Activated effector memory CD4-positive, alpha-beta T cell treated with Interleukin-2 at 50 U/mL for 16 hours (primary cell): Measurements from ENCODE around the gene SSMEM1.
"Not testable (repeated sequence)": the region's sequence is repeated elsewhere in the genome, so short reads cannot be mapped to it uniquely, and the experiment has no call there.

Experiments used
- DNase-seq: peaks from one replicate; pipeline ENCODE4 v3.0.0-alpha.2; 2020

SSMEM1 gene

DNA sequence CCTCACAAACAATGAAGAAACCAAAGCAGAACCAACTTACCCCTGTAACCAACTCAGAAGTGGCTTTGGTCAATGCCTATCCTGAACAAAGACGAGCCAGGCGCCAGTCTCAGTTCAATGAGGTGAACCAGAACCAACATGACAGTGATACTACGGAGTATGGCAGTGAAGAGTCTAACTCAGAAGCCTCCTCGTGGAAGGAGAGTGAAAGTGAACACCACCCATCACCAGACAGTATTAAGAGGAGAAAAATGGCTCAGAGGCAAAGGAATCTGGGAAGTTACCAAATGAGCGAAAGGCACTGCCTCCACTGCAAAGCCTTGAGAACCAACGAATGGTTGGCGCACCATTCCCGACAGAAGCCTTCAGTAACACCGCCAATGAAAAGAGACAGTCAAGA lies 8.4 kb downstream of the SSMEM1 start:
- no peak for DNase-seq

DNA sequence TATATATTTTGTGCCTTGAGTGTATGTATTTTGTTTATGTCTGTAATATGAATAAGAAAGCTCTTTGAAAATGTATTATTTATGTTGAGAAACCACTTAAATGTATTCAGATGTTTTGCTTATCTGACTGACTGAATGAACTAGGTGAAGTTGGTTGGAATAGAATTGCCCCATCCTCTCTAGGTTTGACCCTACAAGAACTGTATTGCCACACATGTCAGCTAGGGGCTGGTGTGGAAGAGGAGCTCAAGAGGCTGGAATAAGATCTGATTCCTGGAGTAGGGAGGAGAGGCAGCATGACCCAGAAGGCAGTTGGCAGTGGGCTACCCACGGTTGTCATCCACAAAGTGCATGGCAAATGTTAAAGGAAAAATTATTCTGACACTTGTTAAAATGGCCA lies 9.1 kb downstream of the SSMEM1 start:
- no peak for DNase-seq

DNA sequence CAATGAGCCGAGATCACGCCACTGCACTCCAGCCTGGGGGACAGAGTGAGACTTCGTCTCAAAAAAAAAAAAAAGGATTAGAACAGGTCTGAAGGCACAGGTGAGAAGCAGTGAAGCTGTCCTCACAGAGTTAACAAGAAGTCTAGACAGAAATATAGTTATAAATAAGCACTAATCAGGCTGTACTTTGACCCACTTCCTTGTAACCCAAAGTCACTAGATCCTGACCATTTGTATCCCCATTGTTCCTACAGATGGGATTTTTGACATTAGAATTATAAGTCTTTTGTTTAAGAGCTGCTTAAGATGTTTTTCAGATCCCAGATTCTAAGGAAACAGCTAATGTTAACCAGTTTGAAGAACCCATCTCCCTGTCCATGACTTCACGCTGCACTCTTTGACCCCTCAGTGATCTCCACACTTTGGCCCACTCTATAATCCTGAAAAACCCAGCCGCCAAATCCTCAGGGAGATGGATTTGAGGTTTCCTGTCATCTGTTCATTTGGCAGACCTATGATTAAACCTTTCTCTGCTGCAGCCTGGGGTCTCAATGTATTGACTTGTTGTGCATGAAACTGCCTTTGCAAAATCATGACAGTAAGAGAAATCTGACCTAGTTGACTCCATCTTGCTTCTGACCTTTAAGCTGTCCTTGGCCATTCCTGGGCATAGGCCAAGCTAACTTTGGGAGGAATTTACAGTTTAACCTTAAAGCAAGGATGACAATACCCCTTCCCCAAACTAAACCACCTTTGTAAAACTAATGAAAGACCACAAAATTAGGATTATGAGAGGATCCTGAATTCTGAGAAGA lies 11.4 kb downstream of the SSMEM1 start:
- no peak for DNase-seq

DNA sequence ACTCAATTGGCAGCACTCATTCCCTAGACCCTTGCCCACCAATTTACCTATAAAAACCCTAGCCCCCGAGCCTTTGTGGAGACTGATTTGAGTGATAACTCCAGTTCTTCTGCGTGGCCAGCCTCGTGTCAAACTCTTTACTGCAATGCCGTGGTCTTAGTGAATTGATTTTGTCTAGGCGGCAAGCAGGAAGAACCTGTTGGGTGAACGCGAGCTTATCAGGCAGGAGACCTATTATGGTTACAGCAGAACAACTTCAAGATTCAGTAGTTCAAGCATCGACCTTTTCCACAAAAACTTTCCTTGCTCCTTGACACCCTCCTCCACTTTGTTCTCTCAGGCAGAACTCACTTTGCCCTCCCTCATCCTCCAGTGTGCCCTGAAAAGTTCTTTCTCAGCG lies 12.2 kb downstream of the SSMEM1 start:
- no peak for DNase-seq

DNA sequence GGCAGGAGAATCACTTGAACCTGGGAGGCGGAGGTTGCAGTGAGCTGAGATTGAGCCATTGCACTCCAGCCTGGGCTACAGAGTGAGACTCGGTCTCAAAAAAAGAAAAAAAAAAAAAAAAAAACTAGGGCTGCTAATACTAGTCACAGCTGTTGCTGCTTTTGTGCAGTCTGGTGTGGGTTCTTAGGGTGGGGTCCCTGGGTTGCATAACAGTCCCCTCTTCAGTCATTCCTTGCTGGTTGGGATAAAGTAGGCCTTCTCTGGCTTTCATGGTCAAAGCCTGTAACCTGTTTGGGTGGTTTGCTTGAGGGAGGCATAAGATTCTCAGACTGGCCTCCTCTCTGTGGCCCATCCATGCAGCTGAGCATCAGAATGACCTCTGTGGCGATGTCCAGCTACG lies 14.1 kb downstream of the SSMEM1 start:
- no peak for DNase-seq

DNA sequence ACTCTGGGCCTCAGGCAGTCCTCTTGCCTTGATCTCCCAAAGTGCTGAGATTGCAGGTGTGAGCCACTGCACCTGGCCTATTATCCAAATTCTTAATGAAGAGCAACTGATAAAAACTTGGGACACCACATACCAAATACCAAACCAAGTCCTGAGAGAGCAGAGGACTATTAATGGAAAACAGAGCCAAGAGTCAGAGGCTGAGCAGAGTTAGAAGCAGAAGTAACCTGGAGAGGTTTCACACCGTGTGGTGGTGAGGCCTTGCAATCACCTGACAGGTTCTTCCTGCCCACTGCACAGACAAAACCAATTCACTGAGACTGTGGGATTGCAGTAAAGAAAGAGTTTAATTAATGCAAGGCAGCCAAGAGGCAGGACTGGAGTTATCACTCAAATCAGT lies 16.0 kb downstream of the SSMEM1 start:
- no peak for DNase-seq

DNA sequence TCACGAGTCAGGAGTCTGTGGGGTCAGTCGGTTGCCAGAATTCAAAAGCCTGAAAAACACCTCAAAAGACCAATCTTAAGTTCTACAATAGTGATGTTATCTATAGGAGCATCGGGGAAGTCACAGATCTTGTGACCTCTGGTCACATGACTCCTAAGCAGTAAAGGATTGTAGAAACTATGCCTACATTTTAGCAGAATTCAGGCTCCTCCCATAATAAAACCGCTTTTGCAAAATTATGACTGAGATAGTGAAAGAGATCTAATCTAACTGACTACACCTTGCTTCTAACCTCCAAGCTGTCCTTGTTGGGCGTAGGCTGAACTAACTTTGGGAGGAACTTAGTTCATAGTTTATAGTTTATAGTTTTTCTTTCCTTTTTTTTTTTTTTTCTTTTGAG lies 16.6 kb downstream of the SSMEM1 start:
- DNase-seq, result no peak

DNA sequence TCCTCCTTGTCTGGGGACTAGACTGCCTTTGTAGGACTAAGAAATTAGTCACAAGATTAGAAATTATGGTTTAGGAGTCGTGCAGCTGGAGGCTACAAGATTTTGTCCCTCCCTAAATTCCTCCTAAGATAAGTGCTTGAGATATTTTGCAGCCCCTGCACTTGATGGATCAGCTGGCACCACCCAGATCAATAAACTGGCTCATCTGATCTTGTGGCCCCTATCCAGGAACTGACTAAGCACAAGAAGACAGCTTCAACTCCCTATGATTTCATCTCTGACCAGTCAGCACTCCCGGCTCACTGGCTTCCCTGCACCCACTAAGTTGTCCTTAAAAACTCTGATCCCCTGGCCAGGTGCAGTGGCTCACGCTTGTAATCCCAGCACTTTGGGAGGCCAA lies 17.3 kb downstream of the SSMEM1 start:
- not testable (repeated sequence) for DNase-seq

DNA sequence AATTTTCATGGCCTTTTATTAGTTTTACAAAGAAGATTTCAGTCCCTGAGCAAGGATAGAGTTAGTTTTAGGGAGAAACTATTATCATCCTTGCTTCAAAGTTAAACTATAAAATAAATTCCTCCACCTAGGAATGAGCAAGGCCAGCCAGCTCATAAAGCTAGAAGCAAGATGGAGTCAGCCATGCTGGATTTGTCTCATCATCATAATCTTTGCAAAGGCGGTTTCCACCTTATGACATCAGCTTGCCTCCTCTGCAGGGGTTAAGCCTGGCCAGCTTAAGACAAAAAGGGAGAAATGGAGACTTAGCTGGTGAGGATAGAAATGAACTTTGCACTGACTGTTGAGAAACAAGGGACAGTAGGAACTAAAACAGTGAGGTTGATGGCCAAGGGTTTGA lies 18.7 kb downstream of the SSMEM1 start:
- no peak for DNase-seq

DNA sequence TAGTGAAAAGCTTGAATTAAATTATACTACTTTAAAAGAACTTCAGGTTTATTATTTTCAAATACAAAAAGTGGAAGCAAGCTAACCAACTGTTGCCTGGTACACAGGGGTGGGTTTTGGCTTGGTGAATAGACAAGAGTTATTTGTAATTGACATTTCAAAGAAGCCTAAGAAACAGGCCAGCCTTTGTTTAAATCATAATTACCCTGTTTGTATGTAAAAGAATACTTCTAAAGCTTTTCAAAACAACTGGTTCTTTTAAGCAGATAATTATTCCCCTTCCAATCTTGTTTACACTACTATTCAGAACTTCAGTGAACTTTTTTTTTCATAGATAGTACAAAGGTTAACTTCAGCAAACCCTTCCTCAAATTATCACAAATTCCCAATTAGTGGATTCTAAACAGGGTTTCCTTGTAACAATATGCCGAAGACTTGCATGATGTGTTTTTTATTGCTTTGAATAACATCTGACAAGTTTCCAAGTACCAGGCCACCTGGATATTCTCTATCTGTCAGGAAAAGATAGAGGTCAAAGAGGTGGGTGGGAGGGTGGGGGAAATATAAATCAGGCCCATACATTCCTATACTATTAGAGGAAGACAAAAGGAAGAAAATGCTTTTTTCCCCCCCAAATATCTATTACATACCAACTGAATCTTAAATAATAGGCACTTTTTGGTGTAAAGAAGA lies 20.4 kb downstream of the SSMEM1 start:
- DNase-seq, result no peak

DNA sequence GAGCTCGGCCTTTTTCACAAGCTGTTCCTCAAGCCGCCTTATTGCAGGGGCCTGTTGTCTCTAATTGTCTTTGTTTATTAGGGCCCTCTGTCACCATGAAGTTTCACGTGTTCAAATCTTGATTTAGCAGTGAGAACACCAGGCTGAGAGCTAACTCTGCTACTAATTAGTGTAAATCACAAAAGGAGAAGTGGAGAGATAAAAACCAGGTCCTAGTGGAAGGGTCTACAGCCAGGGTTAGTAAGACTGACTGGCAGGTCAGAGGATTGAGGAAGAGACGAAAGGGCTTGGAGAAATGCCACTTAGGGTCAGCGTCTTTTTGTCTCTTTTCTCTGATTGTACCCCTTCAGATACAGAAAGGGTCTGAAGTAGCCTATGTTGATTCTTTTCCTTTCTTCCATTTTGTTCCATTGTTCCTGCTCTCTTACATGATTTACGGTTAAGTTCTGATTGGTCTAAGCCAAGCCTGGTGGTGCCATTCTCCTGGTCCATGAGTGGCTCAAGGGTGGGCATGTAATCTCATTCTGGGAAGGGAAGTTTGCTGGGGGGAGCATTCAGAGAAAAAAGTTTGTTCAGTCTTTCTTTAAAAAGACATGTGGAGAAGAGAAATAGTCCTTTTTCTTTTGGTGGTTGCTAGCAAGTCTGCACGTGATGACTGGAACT lies 21.3 kb downstream of the SSMEM1 start:
- DNase-seq, result no peak

DNA sequence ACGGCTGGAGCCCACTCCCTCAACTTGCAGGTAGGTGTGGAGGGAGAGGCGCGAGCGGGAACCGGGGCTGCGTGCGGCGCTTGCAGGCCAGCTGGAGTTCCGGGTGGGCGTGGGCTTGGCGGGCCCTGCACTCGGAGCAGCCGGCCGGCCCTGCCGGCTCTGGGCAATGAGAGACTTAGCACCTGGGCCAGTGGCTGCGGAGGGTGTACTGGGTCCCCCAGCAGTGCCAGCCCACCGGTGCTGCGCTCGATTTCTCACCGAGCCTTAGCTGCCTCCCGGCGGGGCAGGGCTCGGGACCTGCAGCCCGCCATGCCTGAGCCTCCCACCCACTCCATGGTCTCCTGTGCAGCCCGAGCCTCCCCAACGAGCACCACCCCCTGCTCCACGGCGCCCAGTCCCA lies 22.3 kb downstream of the SSMEM1 start:
- DNase-seq, result not testable (repeated sequence)

DNA sequence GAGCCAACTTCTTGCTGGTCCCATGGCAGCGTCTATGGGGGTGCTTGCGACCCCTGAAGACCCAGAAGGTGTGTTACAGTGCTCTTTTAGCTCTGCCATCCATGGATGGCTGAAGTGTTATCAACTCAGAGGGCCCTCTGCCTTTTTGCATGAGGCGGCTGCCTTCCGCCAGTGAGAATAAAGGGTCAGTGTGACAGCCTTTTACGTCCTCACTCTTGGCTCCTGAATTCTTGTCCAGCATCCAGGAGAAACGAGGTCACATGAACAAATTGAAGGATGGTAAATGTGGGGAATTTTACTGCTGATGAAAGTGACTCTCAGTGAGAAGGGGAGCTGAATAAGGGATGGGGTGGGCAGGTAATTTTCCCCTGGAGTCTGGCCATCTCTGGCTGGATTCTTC lies 24.1 kb downstream of the SSMEM1 start:
- DNase-seq, result no peak

DNA sequence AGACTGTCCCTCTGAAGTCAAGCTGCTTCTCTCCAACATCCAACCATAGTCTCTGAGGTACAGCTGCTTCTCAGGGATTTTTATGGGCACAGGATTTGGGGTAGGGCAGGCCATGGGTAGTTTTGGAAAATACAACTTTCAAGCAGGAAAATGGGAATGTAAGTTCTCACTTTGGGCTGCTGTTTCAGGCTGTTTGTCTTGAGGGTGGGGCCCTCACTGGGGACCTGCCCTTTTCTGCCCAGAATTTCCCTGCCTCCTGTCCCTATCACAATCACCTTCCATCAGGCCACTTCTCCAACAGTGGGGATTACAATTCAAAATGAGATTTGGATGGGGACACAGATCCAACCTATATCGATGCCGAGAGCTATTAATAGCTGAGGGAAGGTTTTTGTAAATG lies 24.5 kb downstream of the SSMEM1 start:
- DNase-seq, result no peak

DNA sequence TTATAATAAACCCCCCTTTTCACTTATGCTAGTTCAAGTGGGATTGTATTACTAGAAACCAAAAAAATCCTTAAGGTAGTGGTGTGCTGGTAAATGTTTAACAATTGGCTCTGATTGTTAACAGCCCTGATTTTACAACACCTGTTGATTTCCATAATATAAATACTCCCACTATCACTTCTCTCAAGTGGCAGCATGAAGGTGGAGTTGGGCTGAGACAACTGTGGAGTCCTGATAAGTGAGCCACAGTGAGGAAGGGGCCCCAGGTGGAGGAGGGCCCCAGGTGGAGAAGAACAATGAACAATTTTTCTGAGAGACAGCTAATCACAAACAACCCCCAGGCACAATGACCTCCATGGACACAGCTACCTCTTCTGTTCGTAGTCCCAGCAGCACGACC lies 26.4 kb downstream of the SSMEM1 start:
- DNase-seq, result no peak

DNA sequence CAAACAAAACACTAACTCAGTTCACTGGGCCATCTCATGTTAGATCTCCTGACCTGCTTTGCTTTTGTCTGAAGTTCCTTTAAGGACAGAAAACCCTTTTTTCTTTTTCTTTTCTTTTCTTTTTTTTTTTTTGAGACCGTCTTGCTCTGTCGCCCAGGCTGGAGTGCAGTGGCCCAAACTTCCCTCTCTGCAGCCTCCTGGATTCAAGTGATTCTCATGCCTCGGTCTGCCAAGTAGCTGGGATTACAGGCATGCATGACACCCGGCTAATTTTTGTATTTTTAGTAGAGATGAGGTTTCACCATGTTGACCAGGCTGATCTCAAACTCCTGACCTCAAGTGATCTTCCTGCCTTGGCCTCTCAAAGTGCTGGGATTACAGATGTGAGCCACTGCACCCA lies 28.7 kb downstream of the SSMEM1 start:
- not testable (repeated sequence) for DNase-seq

DNA sequence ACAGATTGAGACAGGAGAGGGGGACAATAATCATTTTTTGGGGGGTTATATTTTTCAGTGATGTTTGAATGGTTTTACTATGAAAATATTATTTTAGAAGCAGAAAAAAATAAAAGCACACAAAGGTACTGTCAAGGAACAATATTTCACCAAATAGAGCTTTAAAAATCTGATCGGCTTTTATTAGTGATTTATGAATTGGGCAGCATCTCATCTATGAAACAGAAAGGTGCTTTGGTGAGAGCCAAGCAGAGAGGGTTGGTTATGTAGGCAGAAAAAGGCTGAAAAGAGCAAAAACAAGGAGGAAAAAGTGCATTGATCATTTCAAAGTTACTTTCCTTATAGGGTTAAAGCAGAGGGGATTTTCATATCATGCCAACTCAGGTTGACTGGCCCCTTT lies 32.6 kb downstream of the SSMEM1 start:
- no peak for DNase-seq

DNA sequence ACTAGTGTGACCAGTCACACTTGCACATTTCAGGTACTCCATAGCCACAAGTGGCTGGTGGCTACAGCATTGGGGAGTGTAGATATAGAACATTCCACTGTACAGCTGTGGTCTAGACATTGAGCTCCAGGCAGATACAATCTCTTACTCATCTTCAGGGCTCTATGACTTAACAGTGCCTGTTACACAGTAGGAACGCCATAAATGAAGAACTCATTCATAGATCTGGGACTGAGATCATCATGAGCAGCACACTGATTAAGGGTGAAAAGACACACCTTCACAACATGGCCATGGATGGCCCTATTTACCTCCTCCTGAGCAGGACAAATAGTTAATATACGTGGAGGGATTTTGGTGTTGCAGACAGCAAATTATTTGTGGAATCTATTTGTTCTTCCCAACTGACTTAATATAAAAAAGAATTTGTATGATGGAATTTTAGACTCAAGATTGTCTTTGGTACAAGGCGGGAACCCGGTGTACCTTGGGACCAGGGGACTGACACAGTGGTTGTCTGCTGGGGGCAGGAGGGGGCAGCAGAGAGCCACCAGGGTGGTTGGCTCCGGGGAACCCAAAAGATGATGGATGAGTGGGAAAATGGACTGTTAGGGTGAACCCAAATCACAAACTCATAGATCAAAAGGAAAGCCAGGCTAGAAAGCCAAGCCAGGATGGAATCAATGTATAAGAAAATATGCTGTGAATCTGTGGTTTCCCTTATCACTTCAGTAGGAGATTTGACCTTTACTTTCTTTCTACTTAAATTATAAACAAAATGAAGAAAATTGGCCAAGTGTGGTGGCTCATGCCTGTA lies 34.7 kb downstream of the SSMEM1 start:
- DNase-seq, result no peak

DNA sequence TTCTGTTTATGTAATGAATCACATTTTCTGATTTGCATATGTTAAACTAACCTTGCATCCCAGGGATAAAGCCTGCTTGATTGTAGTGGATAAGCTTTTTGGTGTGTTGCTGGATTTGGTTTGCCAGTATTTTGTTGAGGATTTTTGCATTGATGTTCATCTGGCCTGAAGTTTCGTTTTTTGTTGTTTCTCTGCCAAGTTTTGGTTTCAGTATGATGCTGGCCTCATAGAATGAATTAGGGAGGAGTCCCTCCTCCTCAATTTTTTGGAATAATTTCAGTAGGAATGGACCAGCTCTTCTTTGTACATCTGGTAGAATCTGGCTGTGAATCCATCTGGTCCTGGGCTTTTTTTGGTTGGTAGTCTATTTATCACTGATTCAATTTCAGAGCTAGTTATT lies 35.8 kb downstream of the SSMEM1 start:
- not testable (repeated sequence) for DNase-seq

DNA sequence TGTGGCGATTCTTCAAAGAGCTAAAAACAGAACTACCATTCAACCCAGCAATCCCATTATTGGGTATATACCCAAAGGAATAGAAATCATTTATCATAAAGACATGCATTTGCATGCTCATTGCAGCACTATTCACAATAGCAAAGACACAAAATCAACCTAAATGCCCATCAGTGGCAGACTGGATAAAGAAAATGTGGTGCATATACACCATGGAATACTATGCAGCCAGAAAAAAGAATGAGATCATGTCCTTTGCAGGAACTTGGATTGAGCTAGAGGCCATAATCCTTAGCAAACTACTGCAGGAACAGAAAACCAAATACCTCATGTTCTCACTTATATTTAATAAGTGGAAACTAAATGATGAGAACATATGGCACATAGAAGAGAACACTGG lies 38.8 kb downstream of the SSMEM1 start:
- not testable (repeated sequence) for DNase-seq

DNA sequence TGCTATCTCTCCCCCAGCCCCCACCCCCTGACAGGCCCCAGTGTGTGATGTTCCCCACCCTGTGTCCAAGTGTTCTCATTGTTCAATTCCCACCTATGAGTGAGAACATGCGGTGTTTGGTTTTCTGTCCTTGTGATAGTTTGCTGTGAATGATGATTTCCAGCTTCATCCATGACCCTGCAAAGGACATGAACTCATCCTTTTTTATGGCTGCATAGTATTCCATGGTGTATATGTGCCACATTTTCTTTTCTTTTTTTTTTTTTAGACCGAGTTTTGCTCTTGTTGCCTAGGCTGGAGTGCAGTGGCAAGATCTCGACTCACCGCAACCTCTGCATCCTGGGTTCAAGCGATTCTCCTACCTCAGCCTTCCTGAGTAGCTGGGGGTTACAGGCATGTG lies 41.2 kb downstream of the SSMEM1 start:
- not testable (repeated sequence) for DNase-seq

DNA sequence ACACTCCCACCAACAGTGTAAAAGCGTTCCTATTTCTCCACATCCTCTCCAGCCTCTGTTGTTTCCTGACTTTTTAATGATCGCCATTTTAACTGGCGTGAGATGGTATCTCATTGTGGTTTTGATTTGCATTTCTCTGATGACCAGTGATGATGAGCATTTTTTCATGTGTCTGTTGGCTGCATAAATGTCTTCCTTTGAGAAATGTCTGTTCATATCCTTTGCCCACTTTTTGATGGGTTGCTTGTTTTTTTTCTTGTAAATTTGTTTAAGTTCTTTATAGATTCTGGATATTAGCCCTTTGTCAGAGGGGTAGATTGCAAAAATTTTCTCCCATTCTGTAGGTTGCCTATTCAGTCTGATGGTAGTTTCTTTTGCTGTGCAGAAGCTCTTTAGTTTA lies 42.0 kb downstream of the SSMEM1 start:
- DNase-seq, result not testable (repeated sequence)

DNA sequence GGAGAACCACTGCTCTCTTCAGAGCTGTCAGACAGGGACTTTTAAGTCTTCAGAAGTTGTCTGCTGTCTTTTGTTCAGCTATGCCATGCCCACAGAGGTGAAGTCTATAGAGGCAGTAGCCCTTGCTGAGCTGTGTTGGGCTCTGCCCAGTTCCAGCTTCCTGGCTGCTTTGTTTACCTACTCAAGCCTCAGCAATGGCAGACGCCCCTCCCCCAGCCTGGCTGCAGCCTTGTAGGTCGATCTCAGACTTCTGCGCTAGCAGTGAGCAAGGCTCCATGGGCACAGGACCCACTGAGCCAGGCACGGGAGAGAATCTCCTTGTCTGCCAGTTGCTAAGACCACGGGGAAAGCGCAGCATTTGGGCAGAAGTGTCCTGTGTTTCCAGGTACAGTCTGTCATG lies 46.9 kb downstream of the SSMEM1 start:
- DNase-seq, result no peak
